Gastroesophageal sphincter (tissue), 4 donors: ENCODE data around the gene ZEB2. TPM values are rescaled to one million over a fixed set of nuclear protein-coding genes. Genes with fewer than 3 reads are reported as not detected.
A peak's percentile ranks its signal among the peaks of the same experiment; 100 is the strongest.

Experiments
- ATAC-seq: fragments of 150-250 bp; one replicate; pipeline ENCODE4 v1.9.1; 2016; ENCODE audit warnings: mild to moderate bottlenecking, moderate library complexity
- H3K27ac ChIP-seq, 4 donors: fragments of 200-600 bp; sonication (generic) in 3 of 4; 1 replicate in 3 of 4; 2 replicates in 1 of 4; pipeline ENCODE4 v1.5.1; 2016 to 2019
- H3K27me3 ChIP-seq: fragments of 200-600 bp; sonication (generic); one replicate; pipeline ENCODE4 v1.5.1; 2019
- H3K36me3 ChIP-seq, 2 donors: fragments of 200-600 bp; sonication (generic); one replicate each; pipeline ENCODE4 v1.5.1; 2019; ENCODE audit warnings: control low read depth in 1 of 2
- H3K4me1 ChIP-seq, 3 donors: fragments of 200-600 bp; sonication (generic); 1 replicate in 2 of 3; 2 replicates in 1 of 3; pipeline ENCODE4 v1.5.1; 2016 to 2019; ENCODE audit warnings: control low read depth in 2 of 3
- H3K4me3 ChIP-seq, 2 donors: fragments of 200-600 bp; sonication (generic); one replicate each; pipeline ENCODE4 v1.5.1; 2019; ENCODE audit warnings: mild to moderate bottlenecking in 1 of 2, moderate library complexity in 1 of 2
- H3K9me3 ChIP-seq, 3 donors: fragments of 200-600 bp; sonication (generic); one replicate each; pipeline ENCODE4 v1.5.1; 2017 to 2019; ENCODE audit warnings: control low read depth in 2 of 3
- CTCF ChIP-seq, 4 experiments: fragments of 200-600 bp in 2 of 4; fragments of 450-650 bp in 2 of 4; sonication (generic) in 1 of 4; IDR thresholded peaks; one replicate each; pipeline ENCODE4 v1.5.1; 2017 to 2019; ENCODE audit warnings: antibody characterized with exemption in 4 of 4, mild to moderate bottlenecking in 2 of 4, moderate library complexity in 2 of 4
- EP300 ChIP-seq: sonication (generic); formaldehyde crosslinking; IDR thresholded peaks from one replicate; pipeline ENCODE4 v1.6.1; 2017; ENCODE audit warnings: antibody characterized with exemption, mild to moderate bottlenecking
- POLR2A ChIP-seq, 2 donors: fragments of 450-650 bp; IDR thresholded peaks; one replicate each; pipeline ENCODE4 v1.6.1; 2017; ENCODE audit warnings: antibody characterized with exemption in 2 of 2, mild to moderate bottlenecking in 2 of 2, moderate library complexity in 1 of 2
- POLR2AphosphoS5 ChIP-seq: sonication (generic); formaldehyde crosslinking; IDR thresholded peaks from one replicate; pipeline ENCODE4 v1.6.1; 2017; ENCODE audit warnings: antibody characterized with exemption
- WGBS, 2 donors: methylation state at CpG; one replicate each; pipeline ENCODE4 v1.1.5; 2018; ENCODE audit warnings: low coverage in 1 of 2; 5-methylcytosine and 5-hydroxymethylcytosine counted together
- total RNA-seq, 4 donors: library from RNA; depleted of rRNA; stranded (reverse); fragments of >200 nt; gene quantifications; one replicate each; pipeline ENCODE4 v1.1.0, GENCODE V29; 2016

Gene ZEB2
- total RNA-seq, 4 donors from 2014 or later: 42.3 to 95.7 (median 53.8) TPM

DNA sequence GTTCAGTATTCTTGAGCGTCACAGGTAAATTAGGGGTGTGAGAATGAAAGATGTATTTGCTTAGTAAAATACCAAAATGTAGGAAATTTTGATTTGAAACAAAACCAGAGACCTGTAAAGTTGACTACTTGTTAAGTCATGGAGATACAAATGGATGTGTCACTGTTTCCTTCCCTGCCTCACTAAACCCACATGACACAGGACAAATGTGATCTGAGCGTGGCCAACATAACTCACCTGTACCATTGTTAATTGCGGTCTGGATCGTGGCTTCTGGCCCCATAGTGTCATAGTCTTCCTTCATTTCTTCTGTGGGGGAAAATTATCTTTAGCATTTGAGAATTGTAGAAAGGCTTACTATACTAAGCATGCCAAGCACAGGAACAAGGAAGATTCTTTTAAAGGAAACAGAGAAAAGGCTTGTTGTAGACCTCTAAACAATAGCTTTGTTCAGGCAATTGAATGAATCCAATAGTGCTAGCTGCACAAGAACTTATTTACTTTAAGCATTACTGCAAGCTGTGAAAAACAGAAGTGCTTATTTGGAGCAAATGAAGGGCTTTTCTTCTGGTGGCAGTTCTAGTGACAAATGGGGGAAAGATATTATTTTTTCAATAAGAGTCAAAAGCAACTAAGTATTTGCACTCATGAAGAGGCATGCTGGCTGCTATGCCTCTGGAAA, 95.2 kb downstream of the ZEB2 start:
- 89 to 91% methylated on average over 3 to 4 of the region's 4 CpGs for WGBS, 2 donors
- Histone ChIP-seq H3K4me3 (no peak overlapping the region), H3K36me3 (no peaks in the 10 kb centered on the region), H3K9me3 (no peaks in the 10 kb centered on the region), H3K4me1 (peaks cover 0 to 11% (median 3%) of the 10 kb centered on the region in 3 donors), H3K27ac (peak overlapping the region in 1 of 4 donors; percentile 30), H3K27me3 (no peaks in the 10 kb centered on the region)
- TF ChIP-seq POLR2A (IDR thresholded peaks at IDR 0.05): no peak
- no peak for TF ChIP-seq EP300
- TF ChIP-seq CTCF (IDR thresholded peaks at IDR 0.05): no peak
- no peak for ATAC-seq

- ATAC-seq: no peak
- Histone ChIP-seq H3K27ac (no peak overlapping the region), H3K4me1 (peaks cover 0 to 6% (median 0%) of the 10 kb centered on the region in 3 donors), H3K4me3 (no peak overlapping the region), H3K36me3 (no peaks in the 10 kb centered on the region), H3K9me3 (no peaks in the 10 kb centered on the region), H3K27me3 (no peaks in the 10 kb centered on the region)
- 100% methylated on average over 1 of the region's 1 CpG for WGBS, 2 donors
- TF ChIP-seq POLR2A (IDR thresholded peaks at IDR 0.05) (no peak), POLR2AphosphoS5 (no peak), CTCF (IDR thresholded peaks at IDR 0.05) (no peak), EP300 (no peak)
Observed at GRCh38 chr2:144421606-144422510, 98.1 kb downstream of the ZEB2 start.

GRCh38 chr2:144419218-144419617, 100.7 kb downstream of the ZEB2 start:
- Histone ChIP-seq H3K36me3 (no peaks in the 10 kb centered on the region), H3K4me1 (peaks cover 0 to 2% (median 0%) of the 10 kb centered on the region in 3 donors), H3K9me3 (no peaks in the 10 kb centered on the region), H3K27me3 (no peaks in the 10 kb centered on the region), H3K27ac (no peak overlapping the region), H3K4me3 (no peak overlapping the region)
- WGBS, 2 donors: 88 to 91% methylated on average over 3 of the region's 3 CpGs
- no peak for ATAC-seq
- TF ChIP-seq POLR2A (IDR thresholded peaks at IDR 0.05): no peak
- TF ChIP-seq EP300: no peak
- no peak for TF ChIP-seq CTCF (IDR thresholded peaks at IDR 0.05)
- TF ChIP-seq POLR2AphosphoS5: no peak

GRCh38 chr2:144415386-144415785, 104.5 kb downstream of the ZEB2 start:
- Histone ChIP-seq H3K4me1 (peaks cover 0 to 2% (median 0%) of the 10 kb centered on the region in 3 donors), H3K27ac (no peak overlapping the region), H3K4me3 (no peak overlapping the region), H3K9me3 (no peaks in the 10 kb centered on the region), H3K27me3 (no peaks in the 10 kb centered on the region), H3K36me3 (no peaks in the 10 kb centered on the region)
- no peak for ATAC-seq
- 82 to 87% methylated on average over 4 of the region's 4 CpGs for WGBS, 2 donors
- TF ChIP-seq POLR2AphosphoS5: no peak
- TF ChIP-seq CTCF (IDR thresholded peaks at IDR 0.05): no peak
- TF ChIP-seq POLR2A (IDR thresholded peaks at IDR 0.05): no peak
- TF ChIP-seq EP300: no peak
